Immature natural killer cell (primary cell): Measurements from ENCODE around the gene PLA2G2E. TPM values are rescaled to one million over a fixed set of nuclear protein-coding genes. Genes with fewer than 3 reads are reported as not detected.

Experiments used
- DNase-seq, 3 donors: peaks; one replicate each; pipeline ENCODE4 v3.0.0; 2022; ENCODE audit warnings: mixed read lengths in 1 of 3
- H3K27ac Mint-ChIP-seq, 6 donors: one replicate each; pipeline ENCODE4 v1.8.0; 2020; ENCODE audit warnings: mixed read lengths in 6 of 6, mild to moderate bottlenecking in 5 of 6, inconsistent platforms in 4 of 6, moderate library complexity in 3 of 6
- H3K27me3 Mint-ChIP-seq, 3 donors: one replicate each; pipeline ENCODE4 v1.8.0; 2020 to 2021; ENCODE audit warnings: low read depth in 3 of 3, mild to moderate bottlenecking in 3 of 3, mixed read lengths in 3 of 3, moderate library complexity in 3 of 3, inconsistent platforms in 1 of 3
- H3K36me3 Mint-ChIP-seq, 3 donors: one replicate each; pipeline ENCODE4 v1.8.0; 2020; ENCODE audit warnings: mixed read lengths in 3 of 3, inconsistent platforms in 2 of 3, mild to moderate bottlenecking in 2 of 3
- H3K4me1 Mint-ChIP-seq, 2 donors: one replicate each; pipeline ENCODE4 v1.8.0; 2020; ENCODE audit warnings: inconsistent platforms in 2 of 2, mild to moderate bottlenecking in 2 of 2, mixed read lengths in 2 of 2, moderate library complexity in 1 of 2
- H3K4me3 Mint-ChIP-seq, 5 donors: one replicate each; pipeline ENCODE4 v1.8.0; 2020; ENCODE audit warnings: mild to moderate bottlenecking in 5 of 5, mixed read lengths in 5 of 5, inconsistent platforms in 3 of 5, moderate library complexity in 3 of 5
- H3K9me3 Mint-ChIP-seq, 6 donors: one replicate each; pipeline ENCODE4 v1.8.0; 2020; ENCODE audit warnings: mild to moderate bottlenecking in 6 of 6, mixed read lengths in 6 of 6, inconsistent platforms in 4 of 6, moderate library complexity in 3 of 6
- polyA plus RNA-seq, 3 donors: library from polyadenylated mRNA; unstranded; fragments of 300-500 nt; fragmentation: Illumina TruSeq; gene quantifications; one replicate each; pipeline ENCODE4 v1.2.3, GENCODE V29; 2021

PLA2G2E gene
- not detected for polyA plus RNA-seq

GRCh38 chr1:19923137-19923952 lies at the start of gene PLA2G2E:
Gene PLA2G2E, minus strand, starts transcription at chr1:19923617. Its CDS starts 58 bp downstream, at chr1:19923559.
- Mint-ChIP-seq H3K36me3 (no peaks in the 10 kb centered on the region), H3K27me3 (peaks cover 0 to 4% (median 2%) of the 10 kb centered on the region in 3 donors), H3K9me3 (no peaks in the 10 kb centered on the region), H3K27ac (no peak within 1 kb of the TSS), H3K4me3 (no peak within 1 kb of the TSS), H3K4me1 (no peaks in the 10 kb centered on the region)
- DNase-seq: no peak

GRCh38 chr1:19971664-19972063 lies 48.2 kb upstream of the PLA2G2E start:
- DNase-seq: no peak
- H3K4me1 Mint-ChIP-seq: no peaks in the 10 kb centered on the region
- no peak overlapping the region for H3K4me3 Mint-ChIP-seq
- H3K27ac Mint-ChIP-seq: peak overlapping the region in 1 of 6 donors; percentile 27
- no peaks in the 10 kb centered on the region for H3K9me3 Mint-ChIP-seq
- peaks cover 3 to 13% (median 7%) of the 10 kb centered on the region in 3 donors for H3K27me3 Mint-ChIP-seq
- H3K36me3 Mint-ChIP-seq: no peaks in the 10 kb centered on the region

GRCh38 chr1:19969898-19970660 lies 46.7 kb upstream of the PLA2G2E start:
- no peaks in the 10 kb centered on the region for H3K9me3 Mint-ChIP-seq
- H3K27me3 Mint-ChIP-seq: peaks cover 5 to 17% (median 9%) of the 10 kb centered on the region in 3 donors
- no peak overlapping the region for H3K4me3 Mint-ChIP-seq
- H3K4me1 Mint-ChIP-seq: no peaks in the 10 kb centered on the region
- H3K27ac Mint-ChIP-seq: no peak overlapping the region
- H3K36me3 Mint-ChIP-seq: no peaks in the 10 kb centered on the region
- DNase-seq: no peak

GRCh38 chr1:19967808-19968207 lies 44.4 kb upstream of the PLA2G2E start:
- no peaks in the 10 kb centered on the region for H3K9me3 Mint-ChIP-seq

GRCh38 chr1:19964542-19964941 lies 41.1 kb upstream of the PLA2G2E start:
- H3K27me3 Mint-ChIP-seq: peaks cover 3 to 16% (median 4%) of the 10 kb centered on the region in 3 donors
- H3K36me3 Mint-ChIP-seq: no peaks in the 10 kb centered on the region
- H3K4me3 Mint-ChIP-seq: no peak overlapping the region
- H3K4me1 Mint-ChIP-seq: no peaks in the 10 kb centered on the region
- no peak overlapping the region for H3K27ac Mint-ChIP-seq
- no peaks in the 10 kb centered on the region for H3K9me3 Mint-ChIP-seq
- DNase-seq: no peak

More at GRCh38 chr1:19967808-19968207, 44.4 kb upstream of the PLA2G2E start:
- H3K4me1 Mint-ChIP-seq: no peaks in the 10 kb centered on the region
- H3K27ac Mint-ChIP-seq: no peak overlapping the region
- DNase-seq: no peak
- H3K27me3 Mint-ChIP-seq: peaks cover 5 to 16% (median 9%) of the 10 kb centered on the region in 3 donors
- H3K36me3 Mint-ChIP-seq: no peaks in the 10 kb centered on the region
- H3K4me3 Mint-ChIP-seq: no peak overlapping the region

GRCh38 chr1:19963636-19964035 lies 40.2 kb upstream of the PLA2G2E start:
- no peak for DNase-seq
- no peaks in the 10 kb centered on the region for H3K36me3 Mint-ChIP-seq
- H3K4me1 Mint-ChIP-seq: no peaks in the 10 kb centered on the region
- peaks cover 4 to 20% (median 6%) of the 10 kb centered on the region in 3 donors for H3K27me3 Mint-ChIP-seq
- H3K9me3 Mint-ChIP-seq: no peaks in the 10 kb centered on the region
- no peak overlapping the region for H3K4me3 Mint-ChIP-seq
- no peak overlapping the region for H3K27ac Mint-ChIP-seq

- H3K27ac Mint-ChIP-seq: no peak overlapping the region
Observed at GRCh38 chr1:19960591-19960990, 37.2 kb upstream of the PLA2G2E start.

GRCh38 chr1:19957779-19958178 lies 34.4 kb upstream of the PLA2G2E start:
- H3K9me3 Mint-ChIP-seq: peaks cover 0 to 3% (median 0%) of the 10 kb centered on the region in 6 donors
- DNase-seq: no peak
- H3K4me3 Mint-ChIP-seq: no peak overlapping the region
- H3K36me3 Mint-ChIP-seq: no peaks in the 10 kb centered on the region
- no peaks in the 10 kb centered on the region for H3K4me1 Mint-ChIP-seq
- no peak overlapping the region for H3K27ac Mint-ChIP-seq
- H3K27me3 Mint-ChIP-seq: peaks cover 8 to 20% (median 14%) of the 10 kb centered on the region in 3 donors

More at GRCh38 chr1:19960591-19960990, 37.2 kb upstream of the PLA2G2E start:
- DNase-seq: no peak
- H3K36me3 Mint-ChIP-seq: no peaks in the 10 kb centered on the region
- H3K4me1 Mint-ChIP-seq: no peaks in the 10 kb centered on the region
- H3K27me3 Mint-ChIP-seq: peaks cover 6 to 18% (median 8%) of the 10 kb centered on the region in 3 donors
- H3K9me3 Mint-ChIP-seq: no peaks in the 10 kb centered on the region
- H3K4me3 Mint-ChIP-seq: no peak overlapping the region

- Mint-ChIP-seq H3K9me3 (peaks cover 0 to 3% (median 0%) of the 10 kb centered on the region in 6 donors), H3K36me3 (no peaks in the 10 kb centered on the region), H3K27me3 (peaks cover 8 to 17% (median 12%) of the 10 kb centered on the region in 3 donors)
Observed at GRCh38 chr1:19955534-19956170, 32.2 kb upstream of the PLA2G2E start.

GRCh38 chr1:19954059-19954458 lies 30.6 kb upstream of the PLA2G2E start:
- H3K4me1 Mint-ChIP-seq: no peaks in the 10 kb centered on the region
- H3K4me3 Mint-ChIP-seq: no peak overlapping the region
- DNase-seq: no peak
- no peak overlapping the region for H3K27ac Mint-ChIP-seq
- no peaks in the 10 kb centered on the region for H3K36me3 Mint-ChIP-seq
- H3K9me3 Mint-ChIP-seq: peaks cover 0 to 3% (median 0%) of the 10 kb centered on the region in 6 donors
- peaks cover 10 to 19% (median 13%) of the 10 kb centered on the region in 3 donors for H3K27me3 Mint-ChIP-seq

More at GRCh38 chr1:19955534-19956170, 32.2 kb upstream of the PLA2G2E start:
- no peaks in the 10 kb centered on the region for H3K4me1 Mint-ChIP-seq
- H3K27ac Mint-ChIP-seq: no peak overlapping the region
- no peak overlapping the region for H3K4me3 Mint-ChIP-seq
- no peak for DNase-seq

GRCh38 chr1:19949016-19949415 lies 25.6 kb upstream of the PLA2G2E start:
- peaks cover 6 to 21% (median 15%) of the 10 kb centered on the region in 3 donors for H3K27me3 Mint-ChIP-seq
- no peak overlapping the region for H3K4me3 Mint-ChIP-seq
- H3K36me3 Mint-ChIP-seq: no peaks in the 10 kb centered on the region
- no peak overlapping the region for H3K27ac Mint-ChIP-seq
- no peaks in the 10 kb centered on the region for H3K4me1 Mint-ChIP-seq
- no peak for DNase-seq
- H3K9me3 Mint-ChIP-seq: peaks cover 0 to 4% (median 0%) of the 10 kb centered on the region in 6 donors

GRCh38 chr1:19946971-19947370 lies 23.6 kb upstream of the PLA2G2E start:
- no peak overlapping the region for H3K27ac Mint-ChIP-seq

GRCh38 chr1:19946331-19946751 lies 22.9 kb upstream of the PLA2G2E start:
- Mint-ChIP-seq H3K36me3 (no peaks in the 10 kb centered on the region), H3K4me1 (no peaks in the 10 kb centered on the region), H3K9me3 (peaks cover 0 to 4% (median 0%) of the 10 kb centered on the region in 6 donors), H3K4me3 (no peak overlapping the region), H3K27me3 (peaks cover 1 to 15% (median 14%) of the 10 kb centered on the region in 3 donors), H3K27ac (no peak overlapping the region)
- DNase-seq: no peak

More at GRCh38 chr1:19946971-19947370, 23.6 kb upstream of the PLA2G2E start:
- H3K4me1 Mint-ChIP-seq: no peaks in the 10 kb centered on the region
- no peaks in the 10 kb centered on the region for H3K36me3 Mint-ChIP-seq
- H3K9me3 Mint-ChIP-seq: peaks cover 0 to 4% (median 0%) of the 10 kb centered on the region in 6 donors
- H3K27me3 Mint-ChIP-seq: peaks cover 1 to 15% (median 14%) of the 10 kb centered on the region in 3 donors
- no peak overlapping the region for H3K4me3 Mint-ChIP-seq
- DNase-seq: no peak
